NCI-H2107 treated with DMSO at 0.1 percent for 48 hours (cell line): ENCODE results near the gene MEGF8.

ENCODE experiments used
- DNase-seq: peaks from one replicate; lab custom pipeline; 2025; ENCODE audit not compliant: unreplicated experiment; lab: John Stamatoyannopoulos, UW

The MEGF8 gene

GRCh38 chr19:42325308-42325895 is at the start of gene MEGF8:
Gene MEGF8 (plus strand): TSS chr19:42325635. CDS start chr19:42326244, 609 bp downstream.
- DNase-seq: peak; percentile 98

GRCh38 chr19:42276284-42276683 is 49.2 kb upstream of the MEGF8 start:
- no peak for DNase-seq

GRCh38 chr19:42276821-42277220 is 48.6 kb upstream of the MEGF8 start:
- DNase-seq: no peak

- DNase-seq: no peak
Observed at GRCh38 chr19:42277821-42278451, 47.5 kb upstream of the MEGF8 start.

- DNase-seq: no peak
Observed at GRCh38 chr19:42278452-42279154, 46.8 kb upstream of the MEGF8 start.

- peak; percentile 35 for DNase-seq
Observed at GRCh38 chr19:42279155-42279901, 46.1 kb upstream of the MEGF8 start.

- peak; percentile 81 for DNase-seq
Observed at GRCh38 chr19:42279902-42280814, 45.3 kb upstream of the MEGF8 start.

- no peak for DNase-seq
Observed at GRCh38 chr19:42280815-42281145, 44.7 kb upstream of the MEGF8 start.

GRCh38 chr19:42281146-42281826 is 44.1 kb upstream of the MEGF8 start:
- peak; percentile 14 for DNase-seq

GRCh38 chr19:42281827-42282762 is 43.3 kb upstream of the MEGF8 start:
- DNase-seq: no peak

- no peak for DNase-seq
Observed at GRCh38 chr19:42282819-42283187, 42.6 kb upstream of the MEGF8 start.

GRCh38 chr19:42283188-42284065 is 42.0 kb upstream of the MEGF8 start:
- DNase-seq: peak; percentile 72

- DNase-seq: no peak
Observed at GRCh38 chr19:42284066-42284501, 41.4 kb upstream of the MEGF8 start.

- peak; percentile 11 for DNase-seq
Observed at GRCh38 chr19:42284591-42285341, 40.7 kb upstream of the MEGF8 start.

- no peak for DNase-seq
Observed at GRCh38 chr19:42285541-42285941, 39.9 kb upstream of the MEGF8 start.

- no peak for DNase-seq
Observed at GRCh38 chr19:42285988-42286348, 39.5 kb upstream of the MEGF8 start.

- DNase-seq: no peak
Observed at GRCh38 chr19:42286349-42287016, 39.0 kb upstream of the MEGF8 start.
